IMR-90 (cell line): ENCODE data around the gene ANP32B. TPM values are rescaled to one million over a fixed set of nuclear protein-coding genes. Genes with fewer than 3 reads are reported as not detected.

Experiments used
- ATAC-seq: fragments of 200-7000 bp; cut with Tn5 transposase; 2 replicates; pipeline ENCODE4 v1.9.1; 2020; ENCODE audit warnings: low read depth, mild to moderate bottlenecking, moderate library complexity
- BruUV-seq: library from RNA; stranded (reverse); fragments of 400-500 nt; replicated peaks from 2 replicates; lab custom pipeline; 2021; lab: Mats Ljungman, UMichigan
- CTCF ChIA-PET: fragments of 300-600 bp; formaldehyde crosslinking; extraction: SDS; loops from one replicate; lab custom pipeline; 2021; ENCODE audit warnings: antibody characterized with exemption; lab: Yijun Ruan, JAX
- POLR2A ChIA-PET: fragments of 300-600 bp; sonication (Branson Sonifier 250); formaldehyde crosslinking; loops from one replicate; lab custom pipeline; 2022; ENCODE audit warnings: antibody characterized with exemption; ENCODE audit not compliant: unreplicated experiment; lab: Charles Lee
- DNase-seq: peaks from one replicate; pipeline ENCODE4 v3.0.0; 2013
- H2AFZ ChIP-seq: replicated peaks from 2 replicates; pipeline ENCODE3; 2013; ENCODE audit warnings: low read length, mild to moderate bottlenecking; ENCODE audit not compliant: poor library complexity
- H2AK5ac ChIP-seq: 2 replicates; pipeline ENCODE4 v1.6.1; 2013; ENCODE audit warnings: low read depth, low read length, inconsistent platforms
- H2AK9ac ChIP-seq: replicated peaks from 2 replicates; pipeline ENCODE3; 2013; ENCODE audit warnings: mild to moderate bottlenecking, low read depth, low read length, moderate library complexity; ENCODE audit not compliant: poor library complexity
- H2BK120ac ChIP-seq: 2 replicates; pipeline ENCODE4 v1.6.1; 2013; ENCODE audit warnings: low read depth, low read length, inconsistent platforms
- H2BK15ac ChIP-seq: 3 replicates; pipeline ENCODE4 v1.6.1; 2013; ENCODE audit warnings: low read depth, low read length, inconsistent platforms
- H2BK20ac ChIP-seq: 2 replicates; pipeline ENCODE4 v1.6.1; 2013; ENCODE audit warnings: low read depth, mild to moderate bottlenecking, inconsistent platforms, low read length, moderate library complexity
- H2BK5ac ChIP-seq: 2 replicates; pipeline ENCODE4 v1.6.1; 2013; ENCODE audit warnings: mild to moderate bottlenecking, low read depth, low read length, inconsistent platforms; ENCODE audit not compliant: poor library complexity, severe bottlenecking
- H3K14ac ChIP-seq: replicated peaks from 2 replicates; pipeline ENCODE4 v1.6.1; 2013; ENCODE audit warnings: low read depth, low read length, inconsistent platforms
- H3K18ac ChIP-seq: 2 replicates; pipeline ENCODE4 v1.6.1; 2013; ENCODE audit warnings: low read depth, low read length, control low read depth
- H3K23ac ChIP-seq: 2 replicates; pipeline ENCODE4 v1.6.1; 2013; ENCODE audit warnings: low read depth, low read length, inconsistent platforms
- H3K27ac ChIP-seq: 2 replicates; pipeline ENCODE4 v1.5.1; 2013; ENCODE audit warnings: mild to moderate bottlenecking, control low read depth, low read length; ENCODE audit not compliant: insufficient read depth
- H3K27me3 ChIP-seq: 2 replicates; pipeline ENCODE4 v1.6.1; 2013; ENCODE audit warnings: low read length; ENCODE audit not compliant: control insufficient read depth, insufficient read depth
- H3K36me3 ChIP-seq: 2 replicates; pipeline ENCODE4 v1.6.1; 2013; ENCODE audit warnings: low read length, mixed read lengths; ENCODE audit not compliant: control insufficient read depth, insufficient read depth
- H3K4ac ChIP-seq: 2 replicates; pipeline ENCODE4 v1.6.1; 2013; ENCODE audit warnings: low read depth, low read length, inconsistent platforms
- H3K4me1 ChIP-seq: 2 replicates; pipeline ENCODE4 v1.6.1; 2013; ENCODE audit warnings: low read length, mixed read lengths; ENCODE audit not compliant: control insufficient read depth, insufficient read depth
- H3K4me2 ChIP-seq: 2 replicates; pipeline ENCODE4 v1.6.1; 2013; ENCODE audit warnings: low read depth, mild to moderate bottlenecking, control low read depth, low read length, moderate library complexity
- H3K4me3 ChIP-seq: 2 replicates; pipeline ENCODE4 v1.5.1; 2013; ENCODE audit warnings: low read depth, mild to moderate bottlenecking, control low read depth, low read length, moderate library complexity; ENCODE audit not compliant: insufficient read depth
- H3K56ac ChIP-seq: 2 replicates; pipeline ENCODE4 v1.6.1; 2013; ENCODE audit warnings: low read length, inconsistent platforms; ENCODE audit not compliant: insufficient read depth; ENCODE audit errors: extremely low read depth
- H3K79me1 ChIP-seq, 2 experiments: 2 replicates each; pipeline ENCODE4 v1.6.1; 2013; ENCODE audit warnings: low read length in 2 of 2, inconsistent platforms in 1 of 2, low read depth in 1 of 2
- H3K9ac ChIP-seq: 2 replicates; pipeline ENCODE4 v1.6.1; 2013; ENCODE audit warnings: low read depth, low read length, control low read depth
- H3K9me1 ChIP-seq: 2 replicates; pipeline ENCODE4 v1.6.1; 2013; ENCODE audit warnings: low read length, inconsistent platforms; ENCODE audit not compliant: insufficient read depth
- H3K9me3 ChIP-seq: 2 replicates; pipeline ENCODE4 v1.6.1; 2013; ENCODE audit warnings: low read length; ENCODE audit not compliant: control insufficient read depth, insufficient read depth
- H4K20me1 ChIP-seq: 2 replicates; pipeline ENCODE4 v1.6.1; 2013; ENCODE audit warnings: low read length, inconsistent platforms; ENCODE audit not compliant: insufficient read depth
- H4K5ac ChIP-seq: 2 replicates; pipeline ENCODE4 v1.6.1; 2013; ENCODE audit warnings: mild to moderate bottlenecking, low read depth, low read length, control low read depth
- H4K8ac ChIP-seq, 2 experiments: 2 replicates each; pipeline ENCODE4 v1.6.1; 2013; ENCODE audit warnings: low read depth in 2 of 2, low read length in 2 of 2, control low read depth in 1 of 2, inconsistent platforms in 1 of 2
- H4K91ac ChIP-seq: 2 replicates; pipeline ENCODE4 v1.6.1; 2013; ENCODE audit warnings: low read depth, low read length, inconsistent platforms; ENCODE audit not compliant: insufficient read depth
- CEBPB ChIP-seq: IDR thresholded peaks from 2 replicates; pipeline ENCODE4 v1.6.1; 2012; ENCODE audit warnings: low read depth, low read length, improper control_type of control experiment
- CHD1 ChIP-seq: IDR thresholded peaks from 2 replicates; pipeline ENCODE4 v1.6.1; 2012; ENCODE audit warnings: low read depth, low read length, improper control_type of control experiment
- FOS ChIP-seq: fragments of 150-350 bp; IDR thresholded peaks from 2 replicates; pipeline ENCODE4 v1.6.1; 2016; ENCODE audit warnings: low read depth, low read length
- MAFK ChIP-seq: IDR thresholded peaks from 2 replicates; pipeline ENCODE4 v1.6.1; 2012; ENCODE audit warnings: low read depth, low read length, improper control_type of control experiment
- MAZ ChIP-seq: IDR thresholded peaks from 2 replicates; pipeline ENCODE4 v1.6.1; 2012; ENCODE audit warnings: low read depth, mild to moderate bottlenecking, low read length, improper control_type of control experiment, moderate library complexity, borderline replicate concordance
- MXI1 ChIP-seq: IDR thresholded peaks from 2 replicates; pipeline ENCODE4 v1.6.1; 2012; ENCODE audit warnings: low read depth, mild to moderate bottlenecking, low read length, moderate library complexity, borderline replicate concordance
- NFE2L2 ChIP-seq: fragments of 150-350 bp; IDR thresholded peaks from 2 replicates; pipeline ENCODE4 v1.6.1; 2016; ENCODE audit warnings: low read depth, mild to moderate bottlenecking, low read length
- POLR2A ChIP-seq: IDR thresholded peaks from 2 replicates; pipeline ENCODE4 v1.6.1; 2012; ENCODE audit warnings: mild to moderate bottlenecking, low read depth, low read length
- RAD21 ChIP-seq: IDR thresholded peaks from 2 replicates; pipeline ENCODE4 v1.6.1; 2012; ENCODE audit warnings: low read length, improper control_type of control experiment
- RCOR1 ChIP-seq: IDR thresholded peaks from 2 replicates; pipeline ENCODE4 v1.6.1; 2012; ENCODE audit warnings: mild to moderate bottlenecking, low read length, improper control_type of control experiment; ENCODE audit not compliant: insufficient replicate concordance
- RFX5 ChIP-seq: IDR thresholded peaks from 2 replicates; pipeline ENCODE4 v1.8.0; 2012; ENCODE audit warnings: low read depth, mild to moderate bottlenecking, low read length, moderate library complexity
- SMC3 ChIP-seq: fragments of 150-350 bp; IDR thresholded peaks from 2 replicates; pipeline ENCODE4 v1.6.1; 2016; ENCODE audit warnings: low read depth, mild to moderate bottlenecking, antibody characterized with exemption, low read length, moderate library complexity
- USF2 ChIP-seq: fragments of 150-350 bp; IDR thresholded peaks from 2 replicates; pipeline ENCODE4 v1.6.1; 2017; ENCODE audit warnings: mild to moderate bottlenecking, antibody characterized with exemption, low read length, low read depth
- WGBS, 2 experiments: methylation state at CpG; one replicate each; pipeline versions ENCODE4 v1.1.5 to v1.1.7; 2013; ENCODE audit warnings: missing lambda C conversion rate in 2 of 2; ENCODE audit not compliant: insufficient read length in 1 of 2; ENCODE audit errors: extremely low coverage in 2 of 2; 5-methylcytosine and 5-hydroxymethylcytosine counted together
- dilution Hi-C: fragments of 300-500 bp; cut with HindIII; formaldehyde crosslinking; loops from one replicate; pipeline ENCODE4 v1.14.3; 2018; ENCODE audit warnings: low sequenced_read_pairs; ENCODE audit not compliant: unreplicated experiment
- in situ Hi-C: fragments of 300-500 bp; cut with MboI; formaldehyde crosslinking; loops from 3 replicates; pipeline ENCODE4 v1.14.3; 2019; ENCODE audit warnings: low sequenced_read_pairs, inconsistent platforms, mixed read lengths
- intact Hi-C: fragments of 100-400 bp; cut with micrococcal nuclease; formaldehyde crosslinking; loops from 2 replicates; pipeline ENCODE4 v1.10.0; 2022
- polyA plus RNA-seq, 3 experiments: library from polyadenylated mRNA; depleted of rRNA; stranded (reverse); fragments of >200 nt; gene quantifications; 2 replicates each; pipeline ENCODE4 v1.2.3, GENCODE V29; 2012; ENCODE audit warnings: low replicate concordance in 1 of 3
- total RNA-seq: library from RNA; depleted of rRNA; stranded (reverse); fragments of >200 nt; gene quantifications from 2 replicates; pipeline ENCODE4 v1.2.3, GENCODE V29; 2012
- TF ChIP-seq, protein P1 (sequence below): conservative IDR thresholded peaks from 2 replicates; pipeline ENCODE4 v1.5.1; 2012; ENCODE audit warnings: mild to moderate bottlenecking, low read depth, low read length, improper control_type of control experiment

The ANP32B gene
- total and polyA plus RNA-seq, 2 of the 4 experiments (the other 2 are of a cell fraction), result 3.9 to 46.8 TPM

GRCh38 chr9:97958812-97959511 lies 24.2 kb upstream of the ANP32B start:
- peaks cover 10% of the 10 kb centered on the region for H3K27me3 ChIP-seq
- no peaks in the 10 kb centered on the region for H3K9me1 ChIP-seq
- no peak overlapping the region for H3K4me3 ChIP-seq
- in situ Hi-C loops, result no loop called here
- dilution Hi-C loops, result no loop called here
- H3K9ac ChIP-seq, result no peak overlapping the region
- H2AK5ac ChIP-seq, result peak overlapping the region; percentile 11; the same call in 1 of the 2 replicates
- BruUV-seq, result no TSS peak
- H3K14ac ChIP-seq, result 0 out of 2 replicates have a peak overlapping the region, but pooled peaks have one; percentile 17
- ATAC-seq (peak; percentile 99), DNase-seq (peak; percentile 93)
- H2BK20ac ChIP-seq, result no peak overlapping the region
- peak overlapping the region; percentile 68 for H2AFZ ChIP-seq
- no peak overlapping the region for H2BK120ac ChIP-seq
- H3K4me2 ChIP-seq, result peak overlapping the region; percentile 11; the same call in 1 of the 2 replicates
- H3K56ac ChIP-seq, result no peak overlapping the region
- H3K23ac ChIP-seq, result no peak overlapping the region
- peaks cover 6% of the 10 kb centered on the region for H3K4me1 ChIP-seq
- no peaks in the 10 kb centered on the region for H3K9me3 ChIP-seq
- POLR2A ChIA-PET, result no interaction called here
- H4K91ac ChIP-seq, result no peak overlapping the region; the same call in 1 of the 2 replicates
- no peaks in the 10 kb centered on the region for H4K20me1 ChIP-seq
- H3K79me1 ChIP-seq, result no peaks in the 10 kb centered on the region
- CTCF ChIA-PET, result interaction anchor here (1.1 to 1.4 kb wide), 2 partner anchors 24 to 35 kb away, joined by 3 to 4 read pairs; partner anchors contain the start of gene ANP32B
- H3K36me3 ChIP-seq, result no peaks in the 10 kb centered on the region
- no peak overlapping the region for H2AK9ac ChIP-seq
- no peak overlapping the region for H4K5ac ChIP-seq
- H2BK5ac ChIP-seq, result peak overlapping the region; percentile 18
- H3K4ac ChIP-seq, result no peak overlapping the region
- peak overlapping the region; percentile 20; the same call in 1 of the 2 replicates for H3K18ac ChIP-seq
- no peak overlapping the region for H4K8ac ChIP-seq
- peak overlapping the region; percentile 23; the same call in 1 of the 2 replicates for H3K27ac ChIP-seq
- intact Hi-C loops, result loop anchor here (2.0 kb wide), 1 partner anchor 24 kb away; the partner anchor contains the start of gene ANP32B
- 10% methylated on average over 3 of the region's 5 CpGs; no CpG with 5 or more reads in 1 of the 2 experiments for WGBS, 2 experiments
- H2BK15ac ChIP-seq, result no peak overlapping the region
- TF ChIP-seq RFX5, result no peak
- no peak for TF ChIP-seq RCOR1
- no peak for TF ChIP-seq CEBPB
- TF ChIP-seq POLR2A, result no peak
- peak; percentile 82 for TF ChIP-seq MAFK
- TF ChIP-seq NFE2L2, result peak; percentile 59; the same call in 1 of the 2 replicates
- TF ChIP-seq MXI1, result peak; percentile 33; the same call in 1 of the 2 replicates
- TF ChIP-seq, protein P1, sequence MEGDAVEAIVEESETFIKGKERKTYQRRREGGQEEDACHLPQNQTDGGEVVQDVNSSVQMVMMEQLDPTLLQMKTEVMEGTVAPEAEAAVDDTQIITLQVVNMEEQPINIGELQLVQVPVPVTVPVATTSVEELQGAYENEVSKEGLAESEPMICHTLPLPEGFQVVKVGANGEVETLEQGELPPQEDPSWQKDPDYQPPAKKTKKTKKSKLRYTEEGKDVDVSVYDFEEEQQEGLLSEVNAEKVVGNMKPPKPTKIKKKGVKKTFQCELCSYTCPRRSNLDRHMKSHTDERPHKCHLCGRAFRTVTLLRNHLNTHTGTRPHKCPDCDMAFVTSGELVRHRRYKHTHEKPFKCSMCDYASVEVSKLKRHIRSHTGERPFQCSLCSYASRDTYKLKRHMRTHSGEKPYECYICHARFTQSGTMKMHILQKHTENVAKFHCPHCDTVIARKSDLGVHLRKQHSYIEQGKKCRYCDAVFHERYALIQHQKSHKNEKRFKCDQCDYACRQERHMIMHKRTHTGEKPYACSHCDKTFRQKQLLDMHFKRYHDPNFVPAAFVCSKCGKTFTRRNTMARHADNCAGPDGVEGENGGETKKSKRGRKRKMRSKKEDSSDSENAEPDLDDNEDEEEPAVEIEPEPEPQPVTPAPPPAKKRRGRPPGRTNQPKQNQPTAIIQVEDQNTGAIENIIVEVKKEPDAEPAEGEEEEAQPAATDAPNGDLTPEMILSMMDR, result no peak
- no peak for TF ChIP-seq SMC3
- peak; percentile 27; the same call in 1 of the 2 replicates for TF ChIP-seq MAZ
- TF ChIP-seq CHD1, result no peak
- TF ChIP-seq RAD21, result no peak
- no peak for TF ChIP-seq USF2
- peak; percentile 74 for TF ChIP-seq FOS
